MM.1S (cell line): ENCODE results near the gene ATXN10.

Experiments used
- DNase-seq: peaks from one replicate; pipeline ENCODE4 v3.0.0-alpha.2; 2015
- H2AFZ ChIP-seq: fragments of 300-600 bp; sonication (generic); 2 replicates; pipeline ENCODE4 v1.6.0; 2016; ENCODE audit warnings: antibody characterized with exemption, low read length
- H3F3A ChIP-seq: fragments of 300-600 bp; sonication (generic); 2 replicates; pipeline ENCODE4 v1.6.1; 2016; ENCODE audit warnings: mild to moderate bottlenecking, antibody characterized with exemption, low read length, moderate library complexity, mixed read lengths; ENCODE audit not compliant: insufficient read depth
- H3K27ac ChIP-seq: fragments of 300-600 bp; sonication (generic); 2 replicates; pipeline ENCODE4 v1.5.1; 2016; ENCODE audit warnings: mild to moderate bottlenecking, low read length
- H3K27me3 ChIP-seq: fragments of 300-600 bp; sonication (generic); replicated peaks from 2 replicates; pipeline ENCODE4 v1.6.0; 2016; ENCODE audit warnings: low read length; ENCODE audit not compliant: insufficient read depth
- H3K36me3 ChIP-seq: fragments of 300-600 bp; sonication (generic); replicated peaks from 2 replicates; pipeline ENCODE4 v1.6.1; 2016; ENCODE audit warnings: mild to moderate bottlenecking, low read length, mixed read lengths; ENCODE audit not compliant: insufficient read depth
- H3K4me1 ChIP-seq: fragments of 300-600 bp; sonication (generic); 2 replicates; pipeline ENCODE4 v1.6.1; 2016; ENCODE audit warnings: low read length, mixed read lengths
- H3K4me2 ChIP-seq: fragments of 300-600 bp; sonication (generic); 2 replicates; pipeline ENCODE4 v1.6.0; 2016; ENCODE audit warnings: low read depth, low read length
- H3K4me3 ChIP-seq: fragments of 300-600 bp; sonication (generic); 2 replicates; pipeline ENCODE4 v1.5.1; 2016; ENCODE audit warnings: low read length, mixed read lengths
- H3K79me2 ChIP-seq: fragments of 300-600 bp; sonication (generic); 2 replicates; pipeline ENCODE4 v1.6.1; 2016; ENCODE audit warnings: mixed run types, low read length, mixed read lengths
- H3K9ac ChIP-seq: fragments of 300-600 bp; sonication (generic); 2 replicates; pipeline ENCODE4 v1.6.1; 2016; ENCODE audit warnings: low read length, mixed read lengths
- H3K9me2 ChIP-seq: fragments of 300-600 bp; sonication (generic); replicated peaks from 2 replicates; pipeline ENCODE4 v1.6.1; 2016; ENCODE audit warnings: mild to moderate bottlenecking, low read length, mixed read lengths; ENCODE audit not compliant: insufficient read depth
- H3K9me3 ChIP-seq: fragments of 300-600 bp; sonication (generic); replicated peaks from 2 replicates; pipeline ENCODE4 v1.6.1; 2016; ENCODE audit warnings: mild to moderate bottlenecking, low read length, mixed read lengths; ENCODE audit not compliant: insufficient read depth
- H4K20me1 ChIP-seq: fragments of 300-600 bp; sonication (generic); 2 replicates; pipeline ENCODE4 v1.6.1; 2016; ENCODE audit warnings: mild to moderate bottlenecking, low read length, moderate library complexity, mixed read lengths; ENCODE audit not compliant: insufficient read depth
- CTCF ChIP-seq: fragments of 300-600 bp; sonication (generic); IDR thresholded peaks from 2 replicates; pipeline ENCODE4 v1.5.1; 2016; ENCODE audit warnings: antibody characterized with exemption, low read length, mixed read lengths
- EZH2 ChIP-seq: fragments of 300-600 bp; sonication (generic); optimal IDR thresholded peaks from 2 replicates; pipeline ENCODE3; 2017; ENCODE audit warnings: low read depth, mild to moderate bottlenecking, antibody characterized with exemption, low read length, mixed read lengths
- EZH2phosphoT487 ChIP-seq: fragments of 300-600 bp; sonication (generic); IDR thresholded peaks from 2 replicates; pipeline ENCODE4 v1.6.1; 2018; ENCODE audit warnings: antibody characterized with exemption, low read length

The ATXN10 gene

DNA sequence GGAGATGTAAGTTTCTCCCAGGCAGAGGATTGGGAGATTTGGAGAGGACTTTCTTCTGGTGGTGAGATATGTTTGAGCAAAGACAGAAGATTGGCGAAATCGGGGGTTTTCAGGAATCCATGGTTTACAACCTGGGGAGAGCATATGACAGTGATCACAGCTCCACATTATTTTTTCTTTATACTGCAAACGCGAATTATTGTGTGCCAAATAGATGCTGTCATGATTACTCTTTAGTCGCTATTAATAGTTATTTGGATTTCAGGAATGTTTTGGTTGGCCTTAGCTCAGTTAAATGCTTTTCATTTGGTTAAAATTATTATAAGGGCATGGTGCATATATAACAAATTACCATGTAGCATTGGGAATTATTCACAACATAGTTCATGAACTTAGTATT lies 15.2 kb downstream of the ATXN10 start:
- no peak overlapping the region for H3K4me2 ChIP-seq
- no peaks in the 10 kb centered on the region for H3K4me1 ChIP-seq
- H3K27me3 ChIP-seq = no peaks in the 10 kb centered on the region
- H3K4me3 ChIP-seq = no peak overlapping the region
- H3F3A ChIP-seq = no peaks in the 10 kb centered on the region
- no peaks in the 10 kb centered on the region; the same call in 1 of the 2 replicates for H3K36me3 ChIP-seq
- DNase-seq = no peak
- no peak for TF ChIP-seq EZH2
- no peak for TF ChIP-seq CTCF
- TF ChIP-seq EZH2phosphoT487 = no peak
- H3K9ac ChIP-seq = no peak overlapping the region
- H3K9me2 ChIP-seq = no peaks in the 10 kb centered on the region
- H3K27ac ChIP-seq = no peak overlapping the region
- H2AFZ ChIP-seq = no peak overlapping the region
- H3K79me2 ChIP-seq = peaks cover 66% of the 10 kb centered on the region
- H4K20me1 ChIP-seq = 0 out of 2 replicates have a peak, but pooled peaks cover 6% of the 10 kb centered on the region
- H3K9me3 ChIP-seq = no peaks in the 10 kb centered on the region

DNA sequence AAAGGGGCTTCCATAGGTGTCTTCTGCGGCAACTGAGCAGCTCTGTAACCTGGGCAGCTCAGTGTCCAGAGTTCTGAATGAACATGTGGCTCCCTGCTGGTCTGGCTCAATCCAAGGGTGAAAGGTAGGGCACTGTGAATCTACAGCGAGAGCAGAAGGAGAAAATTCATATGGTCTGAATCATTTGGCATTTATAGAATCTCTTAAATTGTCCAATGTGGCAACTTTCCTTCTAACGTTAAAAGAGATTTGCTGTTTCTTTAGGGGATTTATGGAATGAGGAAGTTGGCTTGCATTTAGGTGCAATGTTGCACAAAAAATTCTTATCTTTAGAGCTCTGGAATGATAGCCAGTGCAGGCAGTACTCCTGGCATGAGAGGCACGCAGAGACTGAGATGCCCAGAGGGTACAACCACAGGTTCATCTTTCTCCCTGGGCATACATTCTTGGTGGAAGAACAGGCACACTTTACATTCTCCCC lies 17.0 kb downstream of the ATXN10 start:
- H3K79me2 ChIP-seq = peaks cover 60% of the 10 kb centered on the region

GRCh38 chr22:45689211-45689610 lies 17.6 kb downstream of the ATXN10 start:
- Histone ChIP-seq H3K27me3 (no peaks in the 10 kb centered on the region), H3K79me2 (peaks cover 54% of the 10 kb centered on the region), H3K9me2 (no peaks in the 10 kb centered on the region), H3K9me3 (no peaks in the 10 kb centered on the region), H2AFZ (no peak overlapping the region), H3K36me3 (peaks cover 12% of the 10 kb centered on the region), H3K9ac (no peak overlapping the region), H3K4me3 (no peak overlapping the region), H4K20me1 (0 out of 2 replicates have a peak, but pooled peaks cover 6% of the 10 kb centered on the region), H3K4me2 (no peak overlapping the region), H3K4me1 (no peaks in the 10 kb centered on the region), H3F3A (no peaks in the 10 kb centered on the region), H3K27ac (no peak overlapping the region)
- TF ChIP-seq CTCF (no peak), EZH2phosphoT487 (no peak), EZH2 (no peak)
- no peak for DNase-seq

More for the DNA sequence above, 17.0 kb downstream of the ATXN10 start:
- H3K4me1 ChIP-seq = no peaks in the 10 kb centered on the region
- H2AFZ ChIP-seq = no peak overlapping the region
- no peak overlapping the region for H3K4me3 ChIP-seq
- 0 out of 2 replicates have a peak, but pooled peaks cover 6% of the 10 kb centered on the region for H4K20me1 ChIP-seq
- no peaks in the 10 kb centered on the region for H3F3A ChIP-seq
- no peaks in the 10 kb centered on the region for H3K27me3 ChIP-seq
- H3K4me2 ChIP-seq = no peak overlapping the region
- DNase-seq = no peak
- no peak for TF ChIP-seq CTCF
- no peak for TF ChIP-seq EZH2
- no peak for TF ChIP-seq EZH2phosphoT487
- no peak overlapping the region for H3K9ac ChIP-seq
- no peak overlapping the region for H3K27ac ChIP-seq
- H3K36me3 ChIP-seq = peaks cover 7% of the 10 kb centered on the region
- H3K9me2 ChIP-seq = no peaks in the 10 kb centered on the region
- H3K9me3 ChIP-seq = no peaks in the 10 kb centered on the region
